Neutrophil (primary cell): ENCODE measurements around the gene CACHD1.

Experiments used
- H3K27ac ChIP-seq: fragments of 200-600 bp; sonication (generic); 2 replicates; pipeline ENCODE4 v1.5.1; 2016; ENCODE audit warnings: mild to moderate bottlenecking, moderate library complexity
- H3K27me3 ChIP-seq: fragments of 200-600 bp; sonication (generic); 2 replicates; pipeline ENCODE4 v1.6.0; 2016; ENCODE audit warnings: mild to moderate bottlenecking
- H3K36me3 ChIP-seq: fragments of 200-600 bp; sonication (generic); 2 replicates; pipeline ENCODE4 v1.5.1; 2017
- H3K4me1 ChIP-seq, 2 experiments: fragments of 200-600 bp in 1 of 2; sonication (generic) in 1 of 2; 1 replicate in 1 of 2; 2 replicates in 1 of 2; pipeline versions ENCODE4 v1.5.1 to v1.6.1; 2013 to 2016; ENCODE audit warnings: low read depth in 1 of 2, low read length in 1 of 2, mild to moderate bottlenecking in 1 of 2, moderate library complexity in 1 of 2; ENCODE audit not compliant: control insufficient read depth in 1 of 2, insufficient read depth in 1 of 2
- H3K4me3 ChIP-seq, 2 experiments: fragments of 200-600 bp in 1 of 2; sonication (generic) in 1 of 2; 1 replicate in 1 of 2; 2 replicates in 1 of 2; pipeline ENCODE4 v1.5.1; 2013 to 2016; ENCODE audit warnings: low read depth in 1 of 2, low read length in 1 of 2, mild to moderate bottlenecking in 1 of 2, moderate library complexity in 1 of 2
- H3K9me3 ChIP-seq: fragments of 200-600 bp; sonication (generic); 2 replicates; pipeline ENCODE4 v1.5.1; 2016
- TF ChIP-seq, protein P1 (sequence below): fragments of 200-600 bp; sonication (generic); IDR thresholded peaks from 2 replicates; pipeline ENCODE4 v1.5.1; 2016; ENCODE audit warnings: antibody characterized with exemption

The CACHD1 gene

DNA sequence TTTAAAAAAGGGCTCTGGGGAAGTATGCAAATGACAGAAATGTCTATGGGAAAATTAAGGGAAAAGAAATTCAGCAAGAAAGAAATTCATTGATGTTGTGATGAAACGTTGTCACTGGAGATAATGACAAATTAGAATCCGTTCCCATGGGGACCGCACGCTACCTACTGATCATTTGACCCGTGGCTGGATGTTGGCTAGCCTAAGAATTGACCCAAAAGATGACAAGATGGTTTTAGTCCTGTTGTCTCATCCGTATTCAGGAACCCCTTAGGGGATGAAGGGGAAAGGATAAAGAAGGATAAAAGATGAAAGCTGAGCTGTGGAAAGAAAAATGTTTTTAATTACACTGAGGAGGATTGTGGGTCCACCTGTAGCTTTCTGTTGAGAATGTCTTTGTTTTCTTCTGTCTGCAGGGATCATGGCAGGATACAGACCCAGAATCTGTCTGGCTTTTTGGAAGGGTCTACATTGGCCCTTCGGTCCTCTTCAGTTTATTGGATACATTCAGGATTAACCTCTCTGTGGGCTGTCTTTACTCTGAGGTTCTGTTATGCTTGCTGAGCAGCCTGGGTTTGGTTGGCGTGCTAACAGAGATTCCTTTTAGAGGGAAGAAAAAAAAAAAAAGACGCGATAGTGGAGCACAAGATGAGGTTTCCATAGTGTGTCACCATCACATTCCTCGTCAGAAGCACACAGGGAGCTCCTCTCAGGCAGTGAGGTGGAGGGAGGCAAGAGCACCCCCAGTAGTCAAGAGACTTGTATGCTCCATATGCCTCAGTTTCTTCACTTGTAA, 106.2 kb downstream of the CACHD1 start:
- no peaks in the 10 kb centered on the region for H3K27me3 ChIP-seq
- no peaks in the 10 kb centered on the region for H3K9me3 ChIP-seq
- no peaks in the 10 kb centered on the region for H3K36me3 ChIP-seq
- H3K4me3 ChIP-seq, result no peak overlapping the region
- no peaks in the 10 kb centered on the region for H3K4me1 ChIP-seq
- TF ChIP-seq, protein P1, sequence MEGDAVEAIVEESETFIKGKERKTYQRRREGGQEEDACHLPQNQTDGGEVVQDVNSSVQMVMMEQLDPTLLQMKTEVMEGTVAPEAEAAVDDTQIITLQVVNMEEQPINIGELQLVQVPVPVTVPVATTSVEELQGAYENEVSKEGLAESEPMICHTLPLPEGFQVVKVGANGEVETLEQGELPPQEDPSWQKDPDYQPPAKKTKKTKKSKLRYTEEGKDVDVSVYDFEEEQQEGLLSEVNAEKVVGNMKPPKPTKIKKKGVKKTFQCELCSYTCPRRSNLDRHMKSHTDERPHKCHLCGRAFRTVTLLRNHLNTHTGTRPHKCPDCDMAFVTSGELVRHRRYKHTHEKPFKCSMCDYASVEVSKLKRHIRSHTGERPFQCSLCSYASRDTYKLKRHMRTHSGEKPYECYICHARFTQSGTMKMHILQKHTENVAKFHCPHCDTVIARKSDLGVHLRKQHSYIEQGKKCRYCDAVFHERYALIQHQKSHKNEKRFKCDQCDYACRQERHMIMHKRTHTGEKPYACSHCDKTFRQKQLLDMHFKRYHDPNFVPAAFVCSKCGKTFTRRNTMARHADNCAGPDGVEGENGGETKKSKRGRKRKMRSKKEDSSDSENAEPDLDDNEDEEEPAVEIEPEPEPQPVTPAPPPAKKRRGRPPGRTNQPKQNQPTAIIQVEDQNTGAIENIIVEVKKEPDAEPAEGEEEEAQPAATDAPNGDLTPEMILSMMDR, result no peak
- H3K27ac ChIP-seq, result no peak overlapping the region

DNA sequence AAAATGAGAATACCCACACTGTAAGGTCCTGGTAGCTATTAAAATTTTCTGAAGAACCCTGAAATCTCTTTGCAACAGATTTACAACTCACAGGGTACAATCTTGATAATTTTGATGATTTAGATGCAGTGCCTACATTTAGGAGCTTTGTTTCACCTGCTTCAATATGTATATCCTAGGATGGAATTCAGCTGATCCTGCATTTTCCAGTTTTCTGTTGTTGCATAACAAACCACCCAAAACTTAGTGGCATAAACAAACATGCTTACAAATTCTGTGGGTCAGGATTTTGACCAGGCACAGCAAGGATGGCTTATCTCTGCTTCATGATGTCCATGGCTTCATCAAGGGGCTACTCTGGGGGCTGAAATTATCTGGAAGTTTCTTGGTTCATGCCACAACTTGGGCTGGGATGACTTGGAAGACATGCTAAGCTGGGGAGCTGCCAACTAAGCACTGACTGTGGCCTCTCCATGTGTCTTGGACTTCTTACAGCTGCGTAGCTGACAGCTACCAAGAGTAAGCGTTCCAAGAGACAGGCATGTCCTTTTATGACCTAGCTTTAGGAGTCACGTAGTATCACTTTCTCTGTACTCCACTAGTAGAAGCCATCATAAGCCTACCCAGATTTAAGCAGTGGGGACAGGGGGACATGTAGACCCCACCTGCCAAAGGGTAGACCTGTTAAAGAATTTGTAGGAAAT, 108.5 kb downstream of the CACHD1 start:
- no peak overlapping the region for H3K27ac ChIP-seq
- TF ChIP-seq, protein P1, result no peak
- H3K4me3 ChIP-seq, result no peak overlapping the region
- H3K27me3 ChIP-seq, result no peaks in the 10 kb centered on the region
- no peaks in the 10 kb centered on the region for H3K36me3 ChIP-seq
- H3K9me3 ChIP-seq, result no peaks in the 10 kb centered on the region
- no peaks in the 10 kb centered on the region for H3K4me1 ChIP-seq

DNA sequence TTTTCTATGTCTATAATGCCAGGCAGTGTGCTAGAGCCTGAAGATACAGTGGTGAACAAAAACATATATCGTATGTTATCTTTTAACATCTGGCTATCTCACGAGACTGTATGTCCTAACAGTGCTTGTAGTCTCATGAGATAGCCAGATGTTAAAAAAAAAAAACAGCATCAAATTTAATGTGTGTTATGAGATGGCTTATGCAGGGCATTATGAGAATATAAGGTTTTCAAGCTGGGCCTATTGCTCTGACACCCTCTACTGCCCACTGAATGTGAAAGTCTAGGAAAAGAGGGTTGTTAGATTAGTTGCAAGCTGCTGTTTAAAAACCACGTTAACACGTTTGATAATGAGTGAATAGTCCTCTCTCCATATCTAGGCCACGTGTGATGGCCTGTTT, 109.8 kb downstream of the CACHD1 start:
- no peaks in the 10 kb centered on the region for H3K36me3 ChIP-seq
- H3K27me3 ChIP-seq, result no peaks in the 10 kb centered on the region
- H3K27ac ChIP-seq, result no peak overlapping the region
- H3K9me3 ChIP-seq, result no peaks in the 10 kb centered on the region
- TF ChIP-seq, protein P1, result no peak
- H3K4me1 ChIP-seq, result no peaks in the 10 kb centered on the region
- no peak overlapping the region for H3K4me3 ChIP-seq

DNA sequence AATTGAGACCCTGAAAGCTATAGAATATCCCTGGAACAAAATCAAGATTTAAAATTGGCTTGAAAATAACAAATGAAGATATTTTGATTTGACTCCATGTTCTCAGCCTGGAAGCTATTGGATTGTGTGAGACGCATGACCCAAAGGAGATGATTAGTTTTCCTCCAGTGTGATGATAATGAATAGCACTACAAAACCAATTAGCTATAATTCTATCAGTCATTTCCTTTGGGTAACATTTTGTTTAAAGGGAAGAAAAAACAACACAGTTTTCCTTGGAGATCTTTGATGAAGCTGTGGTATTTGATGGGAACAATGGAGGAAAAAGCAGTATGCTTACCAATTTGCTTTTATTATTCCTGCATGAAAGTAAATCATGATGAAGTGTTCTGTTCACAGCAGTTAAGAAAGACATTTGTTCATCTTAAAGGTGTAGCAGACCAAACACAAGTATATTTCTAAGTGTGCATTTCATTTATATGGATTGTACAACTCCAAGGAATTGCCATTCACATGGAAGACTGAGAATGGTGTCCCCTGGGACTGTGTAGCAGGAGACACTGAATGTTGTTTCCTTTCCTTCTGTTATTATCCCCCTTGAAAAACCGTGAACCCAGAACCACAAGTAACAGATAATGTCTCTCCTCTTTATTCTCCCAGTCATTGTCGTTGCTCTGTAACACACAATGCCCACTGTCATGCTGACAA, 111.4 kb downstream of the CACHD1 start:
- H3K4me3 ChIP-seq, result no peak overlapping the region
- H3K4me1 ChIP-seq, result no peaks in the 10 kb centered on the region
- H3K9me3 ChIP-seq, result no peaks in the 10 kb centered on the region
- TF ChIP-seq, protein P1, result no peak
- no peak overlapping the region for H3K27ac ChIP-seq
- no peaks in the 10 kb centered on the region for H3K36me3 ChIP-seq
- no peaks in the 10 kb centered on the region for H3K27me3 ChIP-seq

DNA sequence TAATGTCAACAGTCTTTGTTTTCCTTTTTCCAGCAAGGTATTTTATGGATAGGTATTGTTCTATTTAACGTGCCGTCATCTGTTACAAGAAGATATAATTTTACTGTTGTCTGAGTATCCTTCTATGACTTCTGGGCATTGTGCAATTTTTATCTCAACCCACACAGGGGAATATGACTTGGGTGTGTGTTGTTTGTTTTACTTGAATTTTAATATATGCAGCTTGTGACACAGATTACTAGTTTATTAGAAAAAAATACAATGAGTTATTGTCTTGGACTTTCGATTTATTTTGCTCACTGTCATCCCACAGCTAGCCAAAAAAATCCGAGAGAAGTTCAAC, 111.9 kb downstream of the CACHD1 start:
- H3K36me3 ChIP-seq, result no peaks in the 10 kb centered on the region
- no peaks in the 10 kb centered on the region for H3K9me3 ChIP-seq
- no peaks in the 10 kb centered on the region for H3K4me1 ChIP-seq
- no peak overlapping the region for H3K27ac ChIP-seq
- no peaks in the 10 kb centered on the region for H3K27me3 ChIP-seq
- H3K4me3 ChIP-seq, result no peak overlapping the region
- TF ChIP-seq, protein P1, result no peak
